Neural progenitor cell (in vitro differentiated cells): ENCODE results near the gene PDAP1. TPM values are rescaled to one million over a fixed set of nuclear protein-coding genes. Genes with fewer than 3 reads are reported as not detected.
A peak's percentile ranks its signal among the peaks of the same experiment; 100 is the strongest.

ENCODE experiments used
- DNase-seq: peaks from one replicate; pipeline ENCODE4 v3.0.0-alpha.2; 2016; ENCODE audit warnings: low spot score
- H2AFZ ChIP-seq: fragments of 200-600 bp; sonication (generic); replicated peaks from 2 replicates; pipeline ENCODE4 v1.6.1; 2016; ENCODE audit warnings: antibody characterized with exemption
- H3F3A ChIP-seq: fragments of 200-600 bp; sonication (generic); 2 replicates; pipeline ENCODE4 v1.6.1; 2016; ENCODE audit warnings: antibody characterized with exemption, low read depth
- H3K27ac ChIP-seq: fragments of 200-600 bp; sonication (generic); 2 replicates; pipeline ENCODE4 v1.5.1; 2016; ENCODE audit warnings: mild to moderate bottlenecking
- H3K27me3 ChIP-seq: fragments of 200-600 bp; sonication (generic); 2 replicates; pipeline ENCODE4 v1.6.1; 2016; ENCODE audit warnings: mild to moderate bottlenecking, moderate library complexity
- H3K36me3 ChIP-seq: fragments of 200-600 bp; sonication (generic); 2 replicates; pipeline ENCODE4 v1.5.1; 2016
- H3K4me1 ChIP-seq: fragments of 200-600 bp; sonication (generic); 2 replicates; pipeline ENCODE4 v1.6.1; 2016; ENCODE audit warnings: mixed run types
- H3K4me2 ChIP-seq: fragments of 200-600 bp; sonication (generic); 2 replicates; pipeline ENCODE4 v1.6.1; 2016
- H3K4me3 ChIP-seq: fragments of 200-600 bp; sonication (generic); 2 replicates; pipeline ENCODE4 v1.5.1; 2016
- H3K79me2 ChIP-seq: fragments of 200-600 bp; sonication (generic); 2 replicates; pipeline ENCODE4 v1.6.1; 2016; ENCODE audit warnings: low read depth
- H3K9ac ChIP-seq: fragments of 200-600 bp; sonication (generic); 2 replicates; pipeline ENCODE4 v1.6.1; 2016
- H3K9me3 ChIP-seq: fragments of 200-600 bp; sonication (generic); 2 replicates; pipeline ENCODE4 v1.5.1; 2016; ENCODE audit warnings: low read depth
- H4K20me1 ChIP-seq: fragments of 200-600 bp; sonication (generic); 2 replicates; pipeline ENCODE4 v1.6.1; 2016; ENCODE audit warnings: low read depth
- H3K27ac Mint-ChIP-seq: 3 replicates; pipeline ENCODE4 v1.8.0; 2021; ENCODE audit warnings: mixed read lengths
- H3K27me3 Mint-ChIP-seq: 2 replicates; pipeline ENCODE4 v1.8.0; 2022; ENCODE audit warnings: low read depth, mild to moderate bottlenecking, inconsistent platforms, moderate library complexity, mixed read lengths; ENCODE audit not compliant: insufficient read depth
- H3K36me3 Mint-ChIP-seq: 3 replicates; pipeline ENCODE4 v1.8.0; 2021; ENCODE audit warnings: mixed read lengths
- H3K4me1 Mint-ChIP-seq: 3 replicates; pipeline ENCODE4 v1.8.0; 2021; ENCODE audit warnings: mixed read lengths
- H3K4me3 Mint-ChIP-seq: 3 replicates; pipeline ENCODE4 v1.8.0; 2021; ENCODE audit warnings: mild to moderate bottlenecking, moderate library complexity, mixed read lengths
- H3K9me3 Mint-ChIP-seq: 3 replicates; pipeline ENCODE4 v1.8.0; 2020; ENCODE audit warnings: mixed read lengths
- EZH2 ChIP-seq: fragments of 200-600 bp; sonication (generic); IDR thresholded peaks from 2 replicates; pipeline ENCODE4 v1.6.1; 2017; ENCODE audit warnings: antibody characterized with exemption, mild to moderate bottlenecking, moderate library complexity
- EZH2phosphoT487 ChIP-seq: fragments of 200-600 bp; sonication (generic); IDR thresholded peaks from 2 replicates; pipeline ENCODE4 v1.6.1; 2017; ENCODE audit warnings: antibody characterized with exemption
- total RNA-seq: library from RNA; depleted of rRNA; stranded (reverse); fragments of >200 nt; gene quantifications from 2 replicates; pipeline ENCODE4 v1.2.3, GENCODE V29; 2015; ENCODE audit warnings: low replicate concordance
- TF ChIP-seq, protein P1 (sequence below): fragments of 200-600 bp; sonication (generic); IDR thresholded peaks from 2 replicates; pipeline ENCODE4 v1.5.1; 2017; ENCODE audit warnings: antibody characterized with exemption, mild to moderate bottlenecking

Gene PDAP1
- total RNA-seq, 1 donor from 2014 or later: 136 TPM

- Histone ChIP-seq H4K20me1 (no peaks in the 10 kb centered on the region), H3K4me2 (no peak overlapping the region), H3K9ac (no peak overlapping the region), H3K4me1 (no peaks in the 10 kb centered on the region), H3K27me3 (no peaks in the 10 kb centered on the region), H3K79me2 (no peaks in the 10 kb centered on the region), H3K9me3 (no peaks in the 10 kb centered on the region), H3K4me3 (no peak overlapping the region), H3K36me3 (no peaks in the 10 kb centered on the region), H3F3A (peaks cover 7% of the 10 kb centered on the region), H2AFZ (no peak overlapping the region), H3K27ac (no peak overlapping the region)
- no peak overlapping the region for H3K4me3 Mint-ChIP-seq
- DNase-seq: no peak
- no peaks in the 10 kb centered on the region for H3K9me3 Mint-ChIP-seq
- H3K36me3 Mint-ChIP-seq: peaks cover 2% of the 10 kb centered on the region
- H3K27me3 Mint-ChIP-seq: peaks cover 2% of the 10 kb centered on the region
- TF ChIP-seq EZH2: no peak
- TF ChIP-seq EZH2phosphoT487: no peak
- TF ChIP-seq, protein P1, sequence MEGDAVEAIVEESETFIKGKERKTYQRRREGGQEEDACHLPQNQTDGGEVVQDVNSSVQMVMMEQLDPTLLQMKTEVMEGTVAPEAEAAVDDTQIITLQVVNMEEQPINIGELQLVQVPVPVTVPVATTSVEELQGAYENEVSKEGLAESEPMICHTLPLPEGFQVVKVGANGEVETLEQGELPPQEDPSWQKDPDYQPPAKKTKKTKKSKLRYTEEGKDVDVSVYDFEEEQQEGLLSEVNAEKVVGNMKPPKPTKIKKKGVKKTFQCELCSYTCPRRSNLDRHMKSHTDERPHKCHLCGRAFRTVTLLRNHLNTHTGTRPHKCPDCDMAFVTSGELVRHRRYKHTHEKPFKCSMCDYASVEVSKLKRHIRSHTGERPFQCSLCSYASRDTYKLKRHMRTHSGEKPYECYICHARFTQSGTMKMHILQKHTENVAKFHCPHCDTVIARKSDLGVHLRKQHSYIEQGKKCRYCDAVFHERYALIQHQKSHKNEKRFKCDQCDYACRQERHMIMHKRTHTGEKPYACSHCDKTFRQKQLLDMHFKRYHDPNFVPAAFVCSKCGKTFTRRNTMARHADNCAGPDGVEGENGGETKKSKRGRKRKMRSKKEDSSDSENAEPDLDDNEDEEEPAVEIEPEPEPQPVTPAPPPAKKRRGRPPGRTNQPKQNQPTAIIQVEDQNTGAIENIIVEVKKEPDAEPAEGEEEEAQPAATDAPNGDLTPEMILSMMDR: peak; percentile 19
- H3K27ac Mint-ChIP-seq: no peak overlapping the region
- no peaks in the 10 kb centered on the region for H3K4me1 Mint-ChIP-seq
These were observed 21.7 kb downstream of the PDAP1 start for GRCh38 chr7:99386584-99387238.

- no peaks in the 10 kb centered on the region for H3K27me3 Mint-ChIP-seq
- H3K27ac Mint-ChIP-seq: no peak overlapping the region
- no peaks in the 10 kb centered on the region for H4K20me1 ChIP-seq
These were observed 22.8 kb downstream of the PDAP1 start for GRCh38 chr7:99385564-99385963.

GRCh38 chr7:99384523-99384922 lies 23.9 kb downstream of the PDAP1 start:
- no peaks in the 10 kb centered on the region for H3K9me3 ChIP-seq
- Mint-ChIP-seq H3K27ac (no peak overlapping the region), H3K9me3 (no peaks in the 10 kb centered on the region), H3K27me3 (no peaks in the 10 kb centered on the region), H3K4me3 (no peak overlapping the region), H3K4me1 (peaks cover 3% of the 10 kb centered on the region), H3K36me3 (no peaks in the 10 kb centered on the region)
- no peaks in the 10 kb centered on the region for H3K4me1 ChIP-seq
- H3K4me3 ChIP-seq: no peak overlapping the region
- H3K79me2 ChIP-seq: no peaks in the 10 kb centered on the region
- no peak overlapping the region for H3K27ac ChIP-seq
- no peaks in the 10 kb centered on the region for H4K20me1 ChIP-seq
- no peak overlapping the region for H3K9ac ChIP-seq
- TF ChIP-seq EZH2phosphoT487 (no peak), EZH2 (no peak)
- TF ChIP-seq, protein P1: no peak
- no peak overlapping the region for H2AFZ ChIP-seq
- DNase-seq: no peak
- H3K4me2 ChIP-seq: no peak overlapping the region
- H3K27me3 ChIP-seq: no peaks in the 10 kb centered on the region
- no peaks in the 10 kb centered on the region for H3F3A ChIP-seq
- H3K36me3 ChIP-seq: no peaks in the 10 kb centered on the region

More at GRCh38 chr7:99385564-99385963, 22.8 kb downstream of the PDAP1 start:
- no peaks in the 10 kb centered on the region for H3F3A ChIP-seq
- H3K27me3 ChIP-seq: no peaks in the 10 kb centered on the region
- DNase-seq: no peak
- H3K27ac ChIP-seq: no peak overlapping the region
- Mint-ChIP-seq H3K4me1 (no peaks in the 10 kb centered on the region), H3K9me3 (no peaks in the 10 kb centered on the region), H3K36me3 (no peaks in the 10 kb centered on the region), H3K4me3 (no peak overlapping the region)
- H3K9me3 ChIP-seq: no peaks in the 10 kb centered on the region
- H3K79me2 ChIP-seq: no peaks in the 10 kb centered on the region
- no peak for TF ChIP-seq EZH2phosphoT487
- no peak for TF ChIP-seq EZH2
- TF ChIP-seq, protein P1: no peak
- H2AFZ ChIP-seq: no peak overlapping the region
- no peak overlapping the region for H3K4me3 ChIP-seq
- H3K9ac ChIP-seq: no peak overlapping the region
- H3K4me1 ChIP-seq: no peaks in the 10 kb centered on the region
- H3K4me2 ChIP-seq: no peak overlapping the region
- H3K36me3 ChIP-seq: no peaks in the 10 kb centered on the region
